ENCODE results near the gene SERPINB11.

SERPINB11 gene

DNA sequence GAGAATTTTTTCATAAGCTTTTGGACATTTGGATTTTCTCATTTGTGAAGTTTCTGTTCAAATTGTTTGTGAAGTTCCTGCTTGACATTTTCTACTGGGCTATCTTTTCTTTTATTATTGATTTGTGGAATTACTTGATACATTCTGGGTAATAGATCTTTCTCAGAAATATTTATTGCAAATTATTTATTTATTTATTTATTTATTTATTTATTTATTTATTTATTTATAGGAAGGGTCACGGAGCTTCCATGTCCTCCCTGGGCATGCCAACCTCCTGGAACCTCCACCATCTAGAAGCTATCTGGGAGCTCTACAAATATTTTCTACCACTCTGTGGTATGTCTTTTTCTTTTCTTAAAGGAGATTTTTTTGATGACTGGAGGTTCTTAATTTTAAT, 46.7 kb downstream of the SERPINB11 start:
- no peak overlapping the region for H3K4me2 ChIP-seq (ENCODE audit: low read length)
- TF ChIP-seq, protein P1, sequence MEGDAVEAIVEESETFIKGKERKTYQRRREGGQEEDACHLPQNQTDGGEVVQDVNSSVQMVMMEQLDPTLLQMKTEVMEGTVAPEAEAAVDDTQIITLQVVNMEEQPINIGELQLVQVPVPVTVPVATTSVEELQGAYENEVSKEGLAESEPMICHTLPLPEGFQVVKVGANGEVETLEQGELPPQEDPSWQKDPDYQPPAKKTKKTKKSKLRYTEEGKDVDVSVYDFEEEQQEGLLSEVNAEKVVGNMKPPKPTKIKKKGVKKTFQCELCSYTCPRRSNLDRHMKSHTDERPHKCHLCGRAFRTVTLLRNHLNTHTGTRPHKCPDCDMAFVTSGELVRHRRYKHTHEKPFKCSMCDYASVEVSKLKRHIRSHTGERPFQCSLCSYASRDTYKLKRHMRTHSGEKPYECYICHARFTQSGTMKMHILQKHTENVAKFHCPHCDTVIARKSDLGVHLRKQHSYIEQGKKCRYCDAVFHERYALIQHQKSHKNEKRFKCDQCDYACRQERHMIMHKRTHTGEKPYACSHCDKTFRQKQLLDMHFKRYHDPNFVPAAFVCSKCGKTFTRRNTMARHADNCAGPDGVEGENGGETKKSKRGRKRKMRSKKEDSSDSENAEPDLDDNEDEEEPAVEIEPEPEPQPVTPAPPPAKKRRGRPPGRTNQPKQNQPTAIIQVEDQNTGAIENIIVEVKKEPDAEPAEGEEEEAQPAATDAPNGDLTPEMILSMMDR (IDR thresholded peaks at IDR 0.05; ENCODE audit: low read length): no peak
- TF ChIP-seq EZH2 (IDR thresholded peaks at IDR 0.05; ENCODE audit: borderline replicate concordance, low read length): no peak
- H3K9ac ChIP-seq (ENCODE audit: low read length): no peak overlapping the region
- no peak overlapping the region for H2AFZ ChIP-seq (ENCODE audit: low read length)
- H4K20me1 ChIP-seq (ENCODE audit: insufficient read depth, low read length): no peaks in the 10 kb centered on the region
- no peaks in the 10 kb centered on the region for H3K4me1 ChIP-seq (ENCODE audit: insufficient read depth, low read length, severe bottlenecking)
- H3K36me3 ChIP-seq (ENCODE audit: insufficient read depth, low read length): no peaks in the 10 kb centered on the region
- H3K79me2 ChIP-seq (ENCODE audit: insufficient read depth, low read length): no peaks in the 10 kb centered on the region
- no peak overlapping the region for H3K27ac ChIP-seq (ENCODE audit: low read depth, low read length, poor library complexity, severe bottlenecking)
- no peaks in the 10 kb centered on the region for H3K27me3 ChIP-seq (ENCODE audit: insufficient read depth, low read length)
- no peaks in the 10 kb centered on the region for H3K9me3 ChIP-seq (ENCODE audit: low read length)
- H3K4me3 ChIP-seq (ENCODE audit: low read depth, low read length, poor library complexity, severe bottlenecking): no peak overlapping the region
- H3F3A ChIP-seq (ENCODE audit: insufficient read depth, low read length): no peaks in the 10 kb centered on the region
- no peaks in the 10 kb centered on the region for H3K9me2 ChIP-seq (ENCODE audit: low read depth, low read length)

DNA sequence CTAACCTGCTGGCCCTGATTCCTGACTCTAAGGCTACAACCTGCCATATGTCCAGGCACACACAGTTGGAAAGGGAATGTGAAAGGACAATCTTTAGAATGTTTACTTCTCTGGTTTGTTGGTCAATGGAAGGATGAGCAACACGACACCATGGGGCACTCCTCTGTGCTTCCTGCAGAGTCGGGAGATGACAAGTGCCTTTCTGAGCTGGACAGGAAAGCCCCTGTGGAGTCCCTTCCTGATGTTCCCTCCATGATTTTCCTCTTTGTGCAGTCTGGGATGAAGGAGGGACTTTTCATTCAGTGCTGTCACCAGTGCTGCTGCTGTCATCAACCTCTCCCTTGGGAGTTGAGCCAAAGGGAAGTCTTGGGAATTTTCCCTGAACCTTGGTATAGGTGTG, 49.9 kb downstream of the SERPINB11 start:
- H4K20me1 ChIP-seq (ENCODE audit: insufficient read depth, low read length): no peaks in the 10 kb centered on the region

DNA sequence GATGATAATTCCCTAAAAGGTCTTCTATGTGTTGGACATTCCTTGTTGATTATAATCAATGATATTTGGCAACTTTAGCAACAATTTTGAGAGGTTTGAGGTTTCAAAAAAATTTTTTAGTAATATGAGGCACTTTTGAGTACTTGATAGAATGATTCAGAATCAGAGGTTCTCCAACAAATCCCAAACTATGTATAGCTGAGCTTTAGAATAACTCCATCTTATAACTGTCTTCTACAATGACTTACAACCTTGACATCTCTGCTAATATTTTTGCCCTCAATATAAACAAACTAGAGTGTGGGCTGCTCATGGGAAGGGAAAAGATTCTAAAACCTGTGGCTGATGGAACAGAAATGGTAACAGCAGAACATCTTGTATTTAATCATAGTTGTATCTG, 50.9 kb downstream of the SERPINB11 start:
- no peaks in the 10 kb centered on the region for H3K4me1 ChIP-seq (ENCODE audit: insufficient read depth, low read length, severe bottlenecking)
- H3K27me3 ChIP-seq (ENCODE audit: insufficient read depth, low read length): no peaks in the 10 kb centered on the region
- no peak overlapping the region for H2AFZ ChIP-seq (ENCODE audit: low read length)
- no peaks in the 10 kb centered on the region for H3K9me3 ChIP-seq (ENCODE audit: low read length)
- no peaks in the 10 kb centered on the region for H4K20me1 ChIP-seq (ENCODE audit: insufficient read depth, low read length)
- H3K79me2 ChIP-seq (ENCODE audit: insufficient read depth, low read length): no peaks in the 10 kb centered on the region
- no peak overlapping the region for H3K4me2 ChIP-seq (ENCODE audit: low read length)
- no peaks in the 10 kb centered on the region for H3K9me2 ChIP-seq (ENCODE audit: low read depth, low read length)
- no peak overlapping the region for H3K27ac ChIP-seq (ENCODE audit: low read depth, low read length, poor library complexity, severe bottlenecking)
- H3K9ac ChIP-seq (ENCODE audit: low read length): no peak overlapping the region
- H3K36me3 ChIP-seq (ENCODE audit: insufficient read depth, low read length): no peaks in the 10 kb centered on the region
- no peaks in the 10 kb centered on the region for H3F3A ChIP-seq (ENCODE audit: insufficient read depth, low read length)
- no peak for TF ChIP-seq EZH2 (IDR thresholded peaks at IDR 0.05; ENCODE audit: borderline replicate concordance, low read length)
- TF ChIP-seq, protein P1 (IDR thresholded peaks at IDR 0.05; ENCODE audit: low read length): no peak
- no peak overlapping the region for H3K4me3 ChIP-seq (ENCODE audit: low read depth, low read length, poor library complexity, severe bottlenecking)

More for the DNA sequence above, 49.9 kb downstream of the SERPINB11 start:
- Histone ChIP-seq H3K27me3 (ENCODE audit: insufficient read depth, low read length) (no peaks in the 10 kb centered on the region), H3F3A (ENCODE audit: insufficient read depth, low read length) (no peaks in the 10 kb centered on the region), H3K4me1 (ENCODE audit: insufficient read depth, low read length, severe bottlenecking) (no peaks in the 10 kb centered on the region), H3K9ac (ENCODE audit: low read length) (no peak overlapping the region), H3K4me2 (ENCODE audit: low read length) (no peak overlapping the region), H3K79me2 (ENCODE audit: insufficient read depth, low read length) (no peaks in the 10 kb centered on the region), H3K36me3 (ENCODE audit: insufficient read depth, low read length) (no peaks in the 10 kb centered on the region), H3K4me3 (ENCODE audit: low read depth, low read length, poor library complexity, severe bottlenecking) (no peak overlapping the region), H3K27ac (ENCODE audit: low read depth, low read length, poor library complexity, severe bottlenecking) (no peak overlapping the region), H3K9me2 (ENCODE audit: low read depth, low read length) (no peaks in the 10 kb centered on the region), H3K9me3 (ENCODE audit: low read length) (no peaks in the 10 kb centered on the region), H2AFZ (ENCODE audit: low read length) (no peak overlapping the region)
- TF ChIP-seq EZH2 (IDR thresholded peaks at IDR 0.05; ENCODE audit: borderline replicate concordance, low read length): no peak
- TF ChIP-seq, protein P1 (IDR thresholded peaks at IDR 0.05; ENCODE audit: low read length): no peak
